ENCODE data around the gene ASGR2.

GRCh38 chr17:7120123-7120522 lies 5.5 kb upstream of the ASGR2 start:
- TF ChIP-seq POLR2AphosphoS5 (IDR thresholded peaks at IDR 0.05; ENCODE audit: low read depth): no peak
- TF ChIP-seq, protein P1, sequence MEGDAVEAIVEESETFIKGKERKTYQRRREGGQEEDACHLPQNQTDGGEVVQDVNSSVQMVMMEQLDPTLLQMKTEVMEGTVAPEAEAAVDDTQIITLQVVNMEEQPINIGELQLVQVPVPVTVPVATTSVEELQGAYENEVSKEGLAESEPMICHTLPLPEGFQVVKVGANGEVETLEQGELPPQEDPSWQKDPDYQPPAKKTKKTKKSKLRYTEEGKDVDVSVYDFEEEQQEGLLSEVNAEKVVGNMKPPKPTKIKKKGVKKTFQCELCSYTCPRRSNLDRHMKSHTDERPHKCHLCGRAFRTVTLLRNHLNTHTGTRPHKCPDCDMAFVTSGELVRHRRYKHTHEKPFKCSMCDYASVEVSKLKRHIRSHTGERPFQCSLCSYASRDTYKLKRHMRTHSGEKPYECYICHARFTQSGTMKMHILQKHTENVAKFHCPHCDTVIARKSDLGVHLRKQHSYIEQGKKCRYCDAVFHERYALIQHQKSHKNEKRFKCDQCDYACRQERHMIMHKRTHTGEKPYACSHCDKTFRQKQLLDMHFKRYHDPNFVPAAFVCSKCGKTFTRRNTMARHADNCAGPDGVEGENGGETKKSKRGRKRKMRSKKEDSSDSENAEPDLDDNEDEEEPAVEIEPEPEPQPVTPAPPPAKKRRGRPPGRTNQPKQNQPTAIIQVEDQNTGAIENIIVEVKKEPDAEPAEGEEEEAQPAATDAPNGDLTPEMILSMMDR (IDR thresholded peaks at IDR 0.05; ENCODE audit: insufficient read depth, low read length): no peak
- no peak for TF ChIP-seq REST (IDR thresholded peaks at IDR 0.05; ENCODE audit: insufficient replicate concordance, low read depth)
- TF ChIP-seq GABPA (IDR thresholded peaks at IDR 0.05; ENCODE audit: low read depth): no peak

All from HL-60 (cell line).